Umbilical cord (tissue), 2 donors: ENCODE measurements around the gene ZDHHC20. TPM values are rescaled to one million over a fixed set of nuclear protein-coding genes. Genes with fewer than 3 reads are reported as not detected.

Experiments
- DNase-seq: peaks from one replicate; pipeline ENCODE4 v3.0.0-alpha.2; 2015; ENCODE audit warnings: low spot score
- total RNA-seq: library from RNA; depleted of rRNA; stranded (reverse); fragments of >200 nt; gene quantifications from one replicate; pipeline ENCODE4 v1.2.3, GENCODE V29; 2014; ENCODE audit warnings: low replicate concordance; ENCODE audit not compliant: insufficient read depth

Gene ZDHHC20
- total RNA-seq, 1 donor from 2014 or later: 110 TPM

DNA sequence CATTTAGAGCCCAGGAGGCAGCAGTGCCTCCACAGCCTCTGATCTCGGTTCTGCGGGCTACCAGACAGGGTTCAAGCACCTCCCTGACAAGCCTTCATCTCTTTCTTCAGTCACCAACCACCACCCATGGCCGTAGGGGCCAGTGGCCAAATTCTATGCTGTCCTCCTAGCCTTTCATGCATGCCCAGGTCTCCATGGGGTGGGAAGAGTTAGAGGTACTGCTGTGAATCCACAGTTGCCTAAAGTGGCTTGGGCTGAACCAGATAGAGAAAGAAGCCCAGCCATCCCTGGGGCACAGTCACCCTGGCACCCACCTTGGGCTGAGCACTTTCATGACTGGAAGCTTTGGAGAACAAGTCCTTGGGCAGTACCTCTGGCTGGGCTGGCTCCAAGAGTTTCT is 97.4 kb downstream of the ZDHHC20 start:
- no peak for DNase-seq

DNA sequence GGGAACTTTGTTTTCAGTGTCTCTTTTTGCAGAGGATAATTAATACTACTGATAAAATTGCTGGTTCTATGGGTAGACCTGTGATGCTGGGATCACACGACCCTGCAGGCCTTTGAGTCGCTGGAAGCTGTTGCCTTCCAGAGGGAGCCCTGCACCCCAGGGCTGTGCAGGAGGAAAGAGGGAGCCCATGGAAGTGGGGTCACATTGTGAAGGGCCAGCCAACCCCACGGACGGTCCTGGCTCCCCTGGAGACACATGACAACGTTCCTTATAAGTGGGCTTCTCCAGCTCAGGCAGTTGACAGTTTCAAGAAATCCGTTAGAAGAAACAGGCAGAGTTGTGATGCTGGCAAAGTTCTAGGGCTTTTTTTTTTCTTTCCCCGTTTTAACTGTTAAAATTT is 98.0 kb downstream of the ZDHHC20 start:
- DNase-seq: no peak

DNA sequence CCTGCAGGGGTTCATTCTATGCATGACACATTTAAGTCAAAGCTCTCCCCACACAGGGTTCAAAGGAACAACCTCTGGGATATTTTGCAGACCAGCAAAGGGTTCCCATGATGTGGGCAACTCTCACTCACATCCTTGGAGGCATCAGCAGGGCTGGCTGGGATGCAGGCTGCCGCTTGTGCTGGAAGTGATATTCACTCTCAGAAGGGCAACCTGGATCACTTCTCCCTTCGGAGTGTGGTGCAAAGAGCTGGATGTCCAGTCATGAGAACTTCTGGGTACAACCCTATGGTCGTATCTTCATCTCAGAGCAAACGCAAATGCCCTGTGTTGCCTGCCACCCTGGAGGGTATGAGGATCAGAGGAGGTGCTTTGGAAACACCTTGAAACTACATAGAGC is 98.6 kb downstream of the ZDHHC20 start:
- DNase-seq: no peak

DNA sequence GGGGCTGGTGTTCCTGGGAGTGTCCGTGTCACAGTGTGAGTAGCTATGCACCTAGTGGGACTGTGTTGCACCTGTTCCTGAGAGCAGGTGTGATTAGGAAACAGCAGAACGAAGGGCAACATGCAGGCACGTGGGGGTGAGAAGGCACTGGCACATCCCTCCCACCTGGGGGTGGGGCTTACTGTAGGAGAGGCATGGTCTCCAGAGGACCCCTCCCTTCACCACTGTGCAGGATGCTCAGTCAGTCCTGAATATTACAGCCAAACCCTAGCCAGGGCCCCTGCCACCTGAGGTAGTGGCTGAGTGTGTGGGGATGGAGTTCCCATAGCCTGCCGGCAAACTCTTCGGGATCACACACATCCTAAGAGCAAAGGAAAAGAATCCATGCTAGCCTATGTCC is 99.2 kb downstream of the ZDHHC20 start:
- no peak for DNase-seq

DNA sequence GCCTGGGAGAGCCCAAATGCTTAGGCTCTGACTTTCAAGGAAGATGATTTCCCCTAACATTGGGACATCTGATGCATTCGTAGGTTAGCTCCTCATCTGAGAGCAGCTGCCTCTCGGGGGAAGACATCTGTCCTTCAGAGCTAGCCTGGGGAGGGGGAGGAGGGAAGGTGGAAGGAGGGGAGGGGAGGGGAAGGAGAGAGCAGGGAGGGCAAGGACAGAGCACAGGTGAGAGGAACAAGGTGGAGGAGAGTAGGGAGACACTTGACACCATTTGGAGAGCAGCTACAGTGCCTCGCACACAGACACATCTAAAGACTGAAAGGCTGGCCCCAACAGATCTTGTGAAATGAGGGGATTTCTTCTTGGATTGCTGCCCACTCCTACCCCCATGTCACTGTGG is 103.8 kb downstream of the ZDHHC20 start:
- DNase-seq: no peak

DNA sequence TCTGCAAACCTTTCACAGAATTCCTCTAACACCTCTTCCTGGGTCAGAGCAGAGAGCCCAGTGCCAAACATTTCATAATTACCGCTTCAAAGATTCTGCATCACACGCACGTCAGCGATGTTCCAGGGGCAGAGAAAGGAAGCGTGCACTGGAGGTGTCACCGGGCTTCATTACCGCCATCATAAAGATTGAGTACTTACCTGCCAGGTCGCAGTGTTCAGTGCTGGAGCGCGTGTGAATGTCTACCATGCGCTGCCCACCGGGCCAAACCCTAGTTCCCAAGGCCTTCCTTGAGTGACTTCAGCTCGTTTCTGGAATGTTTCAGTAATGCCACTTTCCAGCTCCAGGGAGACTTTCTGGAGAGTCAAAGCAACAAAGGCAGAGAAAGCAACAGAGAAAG is 104.4 kb downstream of the ZDHHC20 start:
- no peak for DNase-seq

DNA sequence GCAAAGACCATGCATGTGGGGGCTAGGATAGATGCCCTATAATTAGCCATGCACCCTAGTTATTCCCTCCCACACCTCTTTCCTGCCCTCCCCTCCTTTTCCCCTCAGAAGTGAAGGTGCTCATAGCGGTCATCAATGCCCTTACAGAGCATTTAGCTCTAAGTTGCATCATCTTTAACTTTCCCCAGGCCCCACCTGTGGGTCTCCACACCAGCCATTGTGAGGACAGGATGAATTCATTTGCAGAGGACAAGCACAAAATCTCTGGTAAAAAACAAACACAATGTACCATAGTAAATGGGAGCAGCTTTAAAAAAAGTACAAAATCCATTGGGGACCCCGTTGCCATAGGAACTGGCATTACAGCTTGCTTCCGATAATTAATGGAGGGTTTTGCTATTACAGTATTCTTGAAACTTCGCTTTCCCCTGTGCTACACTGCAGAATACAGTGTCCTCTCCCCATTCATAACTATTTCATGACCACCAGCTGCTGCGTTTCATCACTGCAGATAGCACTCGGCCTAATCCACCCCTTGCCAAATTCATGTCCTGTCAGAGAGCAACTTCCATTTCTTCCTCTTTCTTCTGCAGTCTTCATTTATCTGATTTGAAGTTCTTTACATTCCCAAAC is 110.5 kb downstream of the ZDHHC20 start:
- no peak for DNase-seq

DNA sequence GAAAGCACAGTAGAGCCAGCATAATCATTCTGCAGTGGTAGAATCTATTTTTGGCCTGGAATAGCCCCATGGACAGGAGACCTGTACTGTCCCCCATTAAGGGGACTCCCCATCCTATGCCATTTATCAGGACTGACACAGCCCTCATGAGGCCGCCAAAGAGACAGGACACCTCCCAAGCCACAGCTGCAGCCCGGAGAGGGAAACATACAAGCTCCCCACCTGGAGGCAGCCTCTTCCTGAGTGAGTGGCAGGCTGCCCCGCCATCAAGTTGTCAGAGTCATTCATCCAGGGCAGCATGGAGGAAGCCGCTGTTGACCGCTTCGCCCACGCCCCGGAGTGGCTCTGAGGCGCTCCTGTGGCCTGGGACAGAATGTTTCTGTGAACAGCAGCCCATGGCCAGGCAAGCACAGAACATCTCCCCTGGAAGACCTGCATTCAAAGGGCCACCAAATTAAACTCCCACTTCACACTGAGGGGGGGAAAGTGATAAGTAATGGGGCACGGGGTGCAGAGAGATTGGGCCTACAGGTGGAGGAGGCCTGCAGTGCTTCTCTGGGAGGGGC is 111.3 kb downstream of the ZDHHC20 start:
- DNase-seq: no peak

DNA sequence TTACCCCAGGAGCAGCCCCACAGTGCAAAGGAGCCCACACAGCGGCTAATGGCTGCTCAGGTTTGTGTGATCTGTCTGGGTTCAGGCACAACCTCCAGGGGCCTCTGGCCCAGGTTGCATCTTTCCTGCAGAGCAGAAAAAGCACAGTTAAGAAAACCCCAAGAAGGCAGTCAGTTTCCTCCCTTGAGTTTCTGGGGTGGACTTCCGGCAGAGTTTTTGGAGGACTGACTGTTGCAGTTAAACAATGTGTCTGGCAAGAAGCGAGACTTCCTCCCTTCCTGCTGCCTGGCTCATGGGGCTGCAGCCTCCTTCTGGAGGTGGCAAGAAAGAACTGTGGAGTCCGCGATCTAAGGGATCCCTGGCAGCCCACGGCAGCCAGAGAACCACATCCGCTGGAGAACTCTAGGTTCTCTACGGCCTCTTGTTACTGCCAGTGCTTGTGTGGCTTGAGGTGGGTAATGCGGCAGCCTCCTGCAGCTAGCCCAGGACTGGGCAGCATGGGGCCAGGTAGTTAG is 114.4 kb downstream of the ZDHHC20 start:
- no peak for DNase-seq

DNA sequence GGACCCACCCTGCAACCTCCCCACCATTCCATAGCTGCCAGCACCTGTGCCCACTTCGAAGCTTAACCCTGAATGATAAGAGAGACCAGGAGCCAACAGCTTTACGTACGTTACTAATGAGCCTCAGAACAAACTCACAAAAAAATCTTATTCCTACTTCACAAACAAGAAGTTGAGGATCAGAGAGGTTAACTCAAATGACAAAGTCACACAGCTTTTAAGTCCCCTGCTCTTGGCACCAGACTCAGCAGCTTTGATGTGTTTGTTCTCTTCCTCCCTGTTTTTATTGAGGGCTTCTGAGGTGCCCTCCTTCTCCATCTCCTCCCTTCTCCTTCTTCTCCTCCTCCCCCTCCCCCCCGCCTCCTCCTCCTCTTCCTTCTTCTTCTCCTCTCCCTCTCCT is 115.4 kb downstream of the ZDHHC20 start:
- DNase-seq: no peak

DNA sequence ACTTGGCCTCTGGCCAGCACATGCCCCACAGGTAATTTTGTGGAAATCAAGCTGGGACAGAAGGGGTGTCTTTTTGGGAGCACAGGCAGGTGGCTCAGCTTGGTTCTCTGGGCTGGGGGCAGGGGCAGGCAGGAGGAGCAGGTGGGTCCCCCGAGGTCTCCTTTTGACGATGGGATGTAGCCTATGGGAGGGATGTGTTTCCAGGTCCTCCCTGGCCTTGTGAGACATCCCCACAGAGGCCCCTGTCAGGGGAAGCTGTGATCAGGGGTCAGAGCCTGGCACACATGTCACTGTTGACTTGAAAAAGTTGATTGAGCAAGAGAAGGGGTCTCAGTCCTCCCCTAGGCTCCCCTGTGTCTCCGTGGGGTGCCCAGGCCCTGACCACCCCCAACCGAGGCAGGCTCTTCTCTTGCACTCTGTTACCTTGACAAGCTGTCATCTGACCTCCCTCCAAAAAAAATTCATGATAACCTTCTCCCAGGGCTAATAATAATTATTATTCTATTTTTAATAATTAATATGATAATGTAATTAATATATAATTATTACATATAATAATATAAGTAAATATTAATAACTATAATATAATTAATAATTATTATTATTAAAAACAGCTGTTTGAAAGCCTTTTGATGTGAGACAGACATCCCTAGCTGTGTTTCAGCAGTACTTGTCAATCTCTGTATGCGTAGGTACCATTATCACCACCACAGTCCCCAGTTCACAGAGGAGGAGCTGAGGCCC is 116.2 kb downstream of the ZDHHC20 start:
- DNase-seq: no peak

DNA sequence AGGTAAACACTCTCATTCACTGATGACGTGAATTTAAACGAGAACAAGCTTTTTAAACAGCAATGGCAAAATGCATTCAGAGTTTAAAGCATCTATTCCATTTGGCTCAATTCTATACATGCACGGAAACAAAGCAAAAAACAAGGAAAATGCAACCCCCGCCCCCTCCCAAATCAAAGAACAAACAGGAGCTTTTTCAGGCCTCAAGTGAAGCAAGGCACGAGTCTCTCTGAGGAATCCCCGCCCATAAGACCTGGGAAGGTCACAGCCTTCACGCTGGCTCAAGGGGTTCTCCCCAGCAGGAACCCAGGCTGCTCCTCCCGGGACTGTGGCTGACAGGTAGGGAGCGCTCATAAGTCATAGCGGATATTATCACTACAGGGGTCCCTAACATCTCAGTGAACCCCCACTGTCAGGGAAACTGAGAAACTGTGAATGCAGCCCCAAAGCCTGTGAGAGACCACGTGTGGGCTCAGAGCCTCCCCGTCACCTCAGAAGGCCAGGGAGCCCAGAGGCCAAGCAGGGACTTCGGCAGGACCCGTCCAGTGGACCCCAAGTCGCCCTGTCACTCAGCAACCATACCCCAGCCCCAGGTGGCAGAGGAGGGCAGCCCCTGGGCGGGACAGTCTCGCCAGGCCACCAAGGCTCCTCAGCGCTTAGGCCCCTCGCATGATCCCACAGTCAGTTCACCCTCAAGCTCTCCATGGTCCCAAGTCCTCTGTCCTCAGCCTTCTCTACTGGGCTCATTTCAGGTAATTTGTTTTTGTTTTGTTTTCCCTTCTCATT is 117.3 kb downstream of the ZDHHC20 start:
- no peak for DNase-seq

DNA sequence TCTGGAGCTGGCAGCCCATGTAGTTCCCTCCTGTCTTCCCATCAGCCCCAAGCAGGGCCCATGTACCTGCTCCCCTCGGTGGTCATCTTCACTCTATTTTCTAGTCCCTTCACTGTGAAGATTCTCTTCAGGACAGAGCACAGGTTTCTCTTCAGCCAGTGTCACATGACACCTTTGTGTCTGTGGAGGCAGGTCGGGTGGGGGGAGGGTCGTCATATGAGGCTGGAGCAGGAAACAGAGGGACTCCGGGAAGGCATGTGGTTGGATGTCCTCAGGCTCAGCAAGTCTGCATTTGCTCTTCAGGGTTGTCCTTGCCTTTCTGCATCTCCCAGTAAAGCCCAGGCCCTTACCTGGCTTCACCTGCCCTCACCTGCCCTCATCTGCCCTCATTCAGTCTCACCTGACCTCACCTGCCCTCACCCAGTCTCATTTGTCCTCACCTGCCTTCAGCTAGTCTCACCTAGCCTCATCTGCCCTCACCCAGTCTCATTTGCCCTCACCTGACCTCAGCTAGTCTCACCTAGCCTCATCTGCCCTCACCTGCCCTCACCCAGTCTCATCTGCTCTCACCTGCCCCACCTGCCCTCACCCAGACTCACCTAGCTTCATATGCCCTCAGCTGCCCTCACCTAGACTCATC is 120.3 kb downstream of the ZDHHC20 start:
- no peak for DNase-seq

DNA sequence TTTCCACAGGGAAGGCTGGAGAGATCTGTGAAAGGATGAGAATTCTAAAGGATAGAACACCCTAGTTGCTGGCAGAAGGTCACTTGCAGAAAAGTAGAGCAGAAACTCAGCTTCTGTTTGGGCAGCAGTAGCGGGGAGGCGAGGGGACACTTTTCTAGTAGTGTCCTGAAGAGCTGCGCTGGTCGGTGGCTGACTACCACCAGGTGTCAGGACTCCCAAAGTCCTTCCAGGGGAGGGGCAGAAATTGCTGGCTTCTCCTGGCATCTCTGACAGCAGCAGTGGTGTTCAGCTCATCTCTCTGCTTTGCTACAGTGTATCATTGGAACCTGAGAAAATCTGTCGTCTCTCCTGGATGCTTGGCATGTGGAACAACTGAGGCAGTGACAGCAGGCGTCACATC is 120.9 kb downstream of the ZDHHC20 start:
- no peak for DNase-seq

DNA sequence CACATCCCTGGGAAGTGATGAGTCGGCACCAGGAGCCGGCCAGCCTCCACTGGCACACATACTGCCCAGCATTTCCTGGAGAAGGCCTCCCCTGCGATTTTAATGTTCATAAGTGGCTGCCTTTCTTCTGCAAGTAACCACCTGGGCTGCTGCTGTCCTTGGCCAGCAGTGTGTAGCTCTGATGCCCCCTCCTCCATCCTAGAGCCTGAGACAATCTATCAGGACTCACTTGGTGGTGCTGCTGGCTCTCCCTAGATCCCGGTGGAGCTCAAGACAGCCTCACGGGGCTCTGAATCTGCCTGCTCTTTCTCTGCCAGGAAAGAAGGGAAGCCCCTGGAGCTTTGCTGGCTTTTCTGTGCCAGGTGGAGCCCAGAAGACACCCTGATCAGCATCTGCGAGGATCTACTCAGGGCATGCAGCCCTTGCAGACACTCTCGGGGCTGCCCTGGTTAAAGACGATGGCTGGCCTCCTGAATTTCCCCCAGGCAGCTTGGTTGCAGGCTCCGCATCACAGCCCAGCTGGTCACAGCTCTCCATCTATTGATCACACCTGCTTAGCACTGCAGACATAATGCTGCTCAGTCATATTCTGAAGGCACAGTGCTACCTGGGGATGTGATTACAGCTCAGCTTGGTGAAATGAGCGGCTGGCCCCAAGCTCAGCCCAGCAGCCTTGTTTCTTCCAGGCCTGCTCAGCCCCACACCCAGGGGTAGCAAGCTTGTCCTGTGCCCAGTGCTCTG is 122.3 kb downstream of the ZDHHC20 start:
- no peak for DNase-seq

DNA sequence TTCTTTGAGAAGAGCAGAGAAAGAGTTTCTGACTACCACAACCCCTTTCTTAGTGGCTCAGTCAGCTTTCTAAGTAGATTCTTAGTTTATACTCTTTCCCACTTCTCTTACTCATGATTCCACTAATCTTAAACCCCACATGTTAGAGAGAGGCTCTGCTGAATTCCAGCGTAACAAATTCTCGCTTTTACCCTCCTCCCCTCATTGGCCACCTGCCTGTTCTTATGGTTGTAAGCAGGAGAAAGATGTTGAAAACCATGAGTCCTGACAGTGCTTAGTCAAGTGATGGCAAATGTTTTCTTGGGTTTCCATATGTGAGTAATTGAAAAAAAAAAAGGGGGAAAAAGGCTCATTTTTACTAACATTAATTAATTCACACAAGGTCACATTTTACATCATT is 125.9 kb downstream of the ZDHHC20 start:
- DNase-seq: no peak

DNA sequence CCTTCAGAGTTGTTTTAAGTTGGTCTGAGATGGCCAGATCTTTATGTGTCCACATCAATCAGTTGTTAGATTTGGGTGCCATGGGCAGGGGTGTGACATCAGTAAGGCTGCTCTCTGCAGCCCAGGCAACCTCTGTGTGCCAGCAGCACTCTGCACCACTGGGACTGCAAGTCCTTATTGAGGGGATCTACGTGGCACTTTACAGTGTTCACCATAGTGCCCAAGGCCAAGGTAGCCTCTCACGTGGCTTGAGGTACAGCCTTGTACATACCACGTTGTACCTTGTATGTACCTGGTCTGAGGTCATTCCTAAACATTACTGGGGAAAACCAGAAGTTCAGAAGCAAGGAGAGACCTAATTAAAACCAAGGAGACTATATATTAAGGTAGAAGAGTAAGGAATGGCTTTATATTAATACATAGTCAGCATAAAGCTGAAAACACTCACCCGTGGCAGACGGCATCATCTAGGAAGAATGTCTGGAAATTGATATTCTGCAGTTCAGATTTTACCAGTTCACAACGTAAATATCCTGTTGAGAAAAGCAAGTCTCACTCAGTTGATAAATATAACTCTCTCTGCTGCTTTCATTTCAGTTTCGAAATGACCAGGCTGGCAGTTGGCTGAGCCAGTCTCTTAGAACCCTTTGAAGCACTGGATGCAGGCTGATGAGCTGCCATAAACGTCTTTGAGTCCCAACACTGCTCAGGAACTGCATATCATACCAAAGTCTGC is 128.8 kb downstream of the ZDHHC20 start:
- peak; percentile 54 for DNase-seq

DNA sequence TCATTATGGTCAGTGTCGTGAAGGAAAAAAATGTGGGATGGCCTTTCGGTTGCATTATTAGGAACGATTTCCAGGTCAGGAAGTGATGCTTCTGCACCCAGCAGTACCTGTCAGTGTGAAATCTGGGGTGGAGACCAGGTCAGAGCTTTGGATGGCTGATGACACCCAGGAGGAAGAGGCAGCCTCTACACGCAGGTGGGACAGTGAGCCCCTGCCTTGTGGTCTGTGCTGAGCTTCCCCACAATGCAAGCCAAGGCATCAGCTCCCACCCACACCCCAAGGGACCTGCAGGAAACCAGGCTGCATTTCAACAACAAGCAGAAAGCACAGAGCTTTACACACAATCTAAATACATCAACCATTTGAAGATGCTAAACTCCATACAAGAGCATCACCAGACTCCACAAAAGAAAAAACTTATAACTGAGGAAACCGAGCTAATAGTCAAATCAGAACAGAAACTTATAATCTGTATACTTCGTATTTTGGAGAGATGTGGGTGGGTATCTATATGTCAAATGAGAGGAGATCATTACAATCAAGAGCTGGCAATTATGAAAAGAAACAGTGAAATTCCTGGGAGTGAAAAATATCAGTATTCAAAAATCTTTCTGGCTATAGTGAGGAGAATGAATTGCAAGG is 130.1 kb downstream of the ZDHHC20 start:
- no peak for DNase-seq

DNA sequence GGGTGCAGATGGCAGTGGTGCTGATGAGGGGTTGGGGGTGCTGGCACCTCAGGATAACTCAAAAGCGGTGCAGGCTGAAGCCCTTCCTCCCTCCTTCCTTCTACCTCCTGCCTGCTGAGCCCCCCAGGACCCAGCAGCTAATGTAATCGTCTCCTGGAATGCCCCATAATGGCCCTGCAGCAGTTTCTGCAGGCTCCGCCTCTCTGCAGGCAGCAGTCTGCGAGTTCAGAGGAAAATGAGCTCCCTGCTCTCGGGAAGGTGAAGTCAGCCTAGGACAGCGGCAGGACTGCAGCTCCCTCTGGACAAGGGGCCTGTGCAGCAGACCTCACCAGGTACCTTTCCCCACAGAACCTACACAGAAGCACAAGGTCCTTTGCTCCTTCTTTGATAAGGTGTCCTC is 130.9 kb downstream of the ZDHHC20 start:
- DNase-seq: no peak
